Mesothelial cell of epicardium (in vitro differentiated cells): Measurements from ENCODE around the gene WDFY3. TPM values are rescaled to one million over a fixed set of nuclear protein-coding genes. Genes with fewer than 3 reads are reported as not detected.

Experiments
- DNase-seq, 2 experiments: peaks; one replicate each; pipeline ENCODE4 v3.0.0; 2021; ENCODE audit warnings: low spot score in 2 of 2; ENCODE audit not compliant: unreplicated experiment in 2 of 2
- H3K27ac Mint-ChIP-seq: 2 replicates; pipeline ENCODE4 v1.8.0; 2021; ENCODE audit warnings: mixed read lengths
- H3K27me3 Mint-ChIP-seq: 2 replicates; pipeline ENCODE4 v1.8.0; 2021; ENCODE audit warnings: low read depth, mixed read lengths
- H3K36me3 Mint-ChIP-seq: 2 replicates; pipeline ENCODE4 v1.8.0; 2021; ENCODE audit warnings: mixed read lengths
- H3K4me1 Mint-ChIP-seq: 2 replicates; pipeline ENCODE4 v1.8.0; 2021; ENCODE audit warnings: mixed read lengths
- H3K4me3 Mint-ChIP-seq: 2 replicates; pipeline ENCODE4 v1.8.0; 2021; ENCODE audit warnings: mild to moderate bottlenecking, moderate library complexity, mixed read lengths
- H3K9me3 Mint-ChIP-seq: 2 replicates; pipeline ENCODE4 v1.8.0; 2021; ENCODE audit warnings: mixed read lengths
- total RNA-seq: library from RNA; stranded (reverse); gene quantifications from 3 replicates; pipeline ENCODE4 v1.2.1, GENCODE V29; 2021
- TF ChIP-seq, protein P1 (sequence below): fragments of 200-600 bp; sonication (generic); IDR thresholded peaks from one replicate; pipeline ENCODE4 v1.5.0; 2021; ENCODE audit warnings: antibody characterized with exemption; ENCODE audit not compliant: unreplicated experiment

WDFY3 gene
- total RNA-seq, 1 donor from 2014 or later: 115 TPM

DNA sequence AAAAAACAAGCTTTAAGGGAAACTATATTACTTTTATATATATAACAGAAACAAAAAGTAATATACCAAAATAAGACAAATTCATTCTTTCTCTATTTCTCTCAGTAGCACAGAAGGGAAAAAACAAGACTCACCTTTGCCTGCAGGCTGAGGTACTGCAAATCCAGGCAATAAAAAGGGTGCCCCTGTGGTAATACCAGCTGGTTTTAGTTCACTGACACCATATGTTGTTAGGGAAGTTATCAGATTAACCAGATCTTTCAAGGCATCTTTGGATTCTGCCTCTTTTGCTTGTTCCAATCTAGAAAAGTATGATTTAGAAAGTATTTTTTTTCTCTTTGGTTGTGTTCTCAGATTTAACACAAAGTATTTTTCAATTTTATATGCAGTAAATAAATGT lies 139.8 kb downstream of the WDFY3 start:
- H3K4me3 Mint-ChIP-seq: no peak overlapping the region
- no peaks in the 10 kb centered on the region for H3K4me1 Mint-ChIP-seq
- H3K9me3 Mint-ChIP-seq: no peaks in the 10 kb centered on the region
- TF ChIP-seq, protein P1, sequence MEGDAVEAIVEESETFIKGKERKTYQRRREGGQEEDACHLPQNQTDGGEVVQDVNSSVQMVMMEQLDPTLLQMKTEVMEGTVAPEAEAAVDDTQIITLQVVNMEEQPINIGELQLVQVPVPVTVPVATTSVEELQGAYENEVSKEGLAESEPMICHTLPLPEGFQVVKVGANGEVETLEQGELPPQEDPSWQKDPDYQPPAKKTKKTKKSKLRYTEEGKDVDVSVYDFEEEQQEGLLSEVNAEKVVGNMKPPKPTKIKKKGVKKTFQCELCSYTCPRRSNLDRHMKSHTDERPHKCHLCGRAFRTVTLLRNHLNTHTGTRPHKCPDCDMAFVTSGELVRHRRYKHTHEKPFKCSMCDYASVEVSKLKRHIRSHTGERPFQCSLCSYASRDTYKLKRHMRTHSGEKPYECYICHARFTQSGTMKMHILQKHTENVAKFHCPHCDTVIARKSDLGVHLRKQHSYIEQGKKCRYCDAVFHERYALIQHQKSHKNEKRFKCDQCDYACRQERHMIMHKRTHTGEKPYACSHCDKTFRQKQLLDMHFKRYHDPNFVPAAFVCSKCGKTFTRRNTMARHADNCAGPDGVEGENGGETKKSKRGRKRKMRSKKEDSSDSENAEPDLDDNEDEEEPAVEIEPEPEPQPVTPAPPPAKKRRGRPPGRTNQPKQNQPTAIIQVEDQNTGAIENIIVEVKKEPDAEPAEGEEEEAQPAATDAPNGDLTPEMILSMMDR: no peak
- no peak overlapping the region for H3K27ac Mint-ChIP-seq
- H3K27me3 Mint-ChIP-seq: no peaks in the 10 kb centered on the region
- peaks cover 18% of the 10 kb centered on the region for H3K36me3 Mint-ChIP-seq
- no peak for DNase-seq

DNA sequence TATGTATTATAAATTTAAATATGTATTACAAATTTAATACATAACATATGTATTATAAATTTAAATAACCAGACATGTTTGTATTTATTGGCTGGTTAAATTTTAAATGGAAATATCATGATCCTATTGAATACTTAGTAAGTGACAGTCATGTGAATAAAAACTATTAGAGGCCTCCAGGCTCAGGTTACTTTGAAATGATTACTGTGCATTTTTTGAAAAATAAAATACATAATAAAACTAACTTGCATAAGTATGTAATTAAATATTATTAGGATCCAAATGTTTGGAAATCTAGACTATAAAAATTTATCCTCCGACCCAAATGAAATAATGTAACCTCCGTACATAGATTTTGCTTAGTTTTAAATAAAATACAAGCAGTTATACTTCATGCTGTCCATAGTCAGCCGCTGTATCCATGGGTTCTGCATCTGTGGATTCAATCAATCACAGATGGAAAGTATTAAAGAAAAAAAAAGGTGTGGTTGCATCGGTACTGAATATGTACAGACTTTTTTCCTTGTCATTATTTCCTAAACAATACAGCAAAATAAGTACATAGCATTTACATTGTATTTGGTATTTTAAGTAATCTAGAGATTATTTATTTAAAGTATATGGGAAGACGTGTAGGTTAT lies 140.7 kb downstream of the WDFY3 start:
- H3K9me3 Mint-ChIP-seq: no peaks in the 10 kb centered on the region
- H3K36me3 Mint-ChIP-seq: peaks cover 16% of the 10 kb centered on the region
- H3K4me3 Mint-ChIP-seq: no peak overlapping the region
- no peaks in the 10 kb centered on the region for H3K4me1 Mint-ChIP-seq
- no peaks in the 10 kb centered on the region for H3K27me3 Mint-ChIP-seq
- DNase-seq: no peak
- TF ChIP-seq, protein P1: no peak
- H3K27ac Mint-ChIP-seq: no peak overlapping the region

GRCh38 chr4:84821064-84821463 lies 145.4 kb downstream of the WDFY3 start:
- TF ChIP-seq, protein P1: no peak
- Mint-ChIP-seq H3K4me1 (no peaks in the 10 kb centered on the region), H3K36me3 (peaks cover 10% of the 10 kb centered on the region), H3K9me3 (no peaks in the 10 kb centered on the region), H3K27me3 (no peaks in the 10 kb centered on the region), H3K27ac (no peak overlapping the region), H3K4me3 (no peak overlapping the region)
- no peak for DNase-seq

DNA sequence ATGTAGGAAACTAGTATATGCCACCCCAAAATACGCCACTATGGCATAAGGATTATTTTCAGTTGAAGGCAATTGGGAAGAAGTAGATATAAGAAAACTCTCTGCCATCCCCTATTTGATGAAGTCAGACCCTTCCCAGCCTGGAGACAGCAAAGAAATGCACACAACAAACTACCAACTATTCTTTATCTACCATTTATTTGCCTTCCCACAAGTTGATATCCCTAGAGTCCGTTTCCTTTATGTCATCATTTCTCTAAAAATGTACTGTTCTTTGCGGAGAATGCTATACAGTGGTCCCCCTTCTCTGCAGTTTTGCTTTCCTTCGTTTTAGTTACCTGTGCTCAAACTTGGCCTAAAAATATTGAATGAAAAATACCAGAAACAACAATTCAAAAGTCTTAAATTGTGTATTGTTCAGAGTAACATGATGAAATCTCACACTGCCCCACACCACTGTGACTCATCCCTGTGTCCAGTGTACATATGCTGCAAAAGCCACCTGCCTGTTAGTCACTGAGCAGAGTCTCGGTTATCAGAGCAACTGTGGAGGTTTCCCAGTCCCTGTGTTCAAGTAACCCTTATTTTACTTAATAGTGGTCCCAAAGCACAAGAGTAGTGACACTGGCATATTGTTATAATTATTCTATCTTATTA lies 152.3 kb downstream of the WDFY3 start:
- Mint-ChIP-seq H3K4me1 (no peaks in the 10 kb centered on the region), H3K36me3 (peaks cover 16% of the 10 kb centered on the region), H3K27me3 (no peaks in the 10 kb centered on the region), H3K27ac (no peak overlapping the region), H3K9me3 (no peaks in the 10 kb centered on the region), H3K4me3 (no peak overlapping the region)
- no peak for DNase-seq
- TF ChIP-seq, protein P1: no peak

GRCh38 chr4:84809946-84810345 lies 156.5 kb downstream of the WDFY3 start:
- no peaks in the 10 kb centered on the region for H3K27me3 Mint-ChIP-seq
- H3K4me3 Mint-ChIP-seq: no peak overlapping the region
- DNase-seq: no peak
- no peaks in the 10 kb centered on the region for H3K9me3 Mint-ChIP-seq
- peaks cover 22% of the 10 kb centered on the region for H3K36me3 Mint-ChIP-seq
- TF ChIP-seq, protein P1: no peak
- no peak overlapping the region for H3K27ac Mint-ChIP-seq
- H3K4me1 Mint-ChIP-seq: no peaks in the 10 kb centered on the region
